ENCODE measurements around the gene CASK.
"Not testable (repeated sequence)": the region's sequence is repeated elsewhere in the genome, so short reads cannot be mapped to it uniquely, and the experiment has no call there.

Gene CASK

GRCh38 chrX:41688156-41688555 lies 235.2 kb downstream of the CASK start:
- DNase-seq = no peak

GRCh38 chrX:41686788-41687187 lies 236.6 kb downstream of the CASK start:
- DNase-seq = no peak

- DNase-seq = no peak
Measured at GRCh38 chrX:41684940-41685339, 238.4 kb downstream of the CASK start.

GRCh38 chrX:41684138-41684537 lies 239.2 kb downstream of the CASK start:
- no peak for DNase-seq

- DNase-seq = no peak
Measured at GRCh38 chrX:41677183-41678060, 245.9 kb downstream of the CASK start.

GRCh38 chrX:41676361-41676760 lies 247.0 kb downstream of the CASK start:
- not testable (repeated sequence) for DNase-seq

- no peak for DNase-seq
Measured at GRCh38 chrX:41672643-41673042, 250.7 kb downstream of the CASK start.

GRCh38 chrX:41671082-41671481 lies 252.3 kb downstream of the CASK start:
- DNase-seq = no peak

GRCh38 chrX:41670112-41670511 lies 253.2 kb downstream of the CASK start:
- no peak for DNase-seq

GRCh38 chrX:41667631-41668030 lies 255.7 kb downstream of the CASK start:
- no peak for DNase-seq

- DNase-seq = no peak
Measured at GRCh38 chrX:41666251-41666650, 257.1 kb downstream of the CASK start.

- DNase-seq = no peak
Measured at GRCh38 chrX:41665686-41666085, 257.7 kb downstream of the CASK start.

- no peak for DNase-seq
Measured at GRCh38 chrX:41664908-41665307, 258.4 kb downstream of the CASK start.

- no peak for DNase-seq
Measured at GRCh38 chrX:41664375-41664901, 258.9 kb downstream of the CASK start.

- no peak for DNase-seq
Measured at GRCh38 chrX:41661366-41662095, 261.8 kb downstream of the CASK start.

GRCh38 chrX:41655631-41656030 lies 267.7 kb downstream of the CASK start:
- DNase-seq = no peak

GRCh38 chrX:41655101-41655500 lies 268.3 kb downstream of the CASK start:
- no peak for DNase-seq

GRCh38 chrX:41653125-41653524 lies 270.2 kb downstream of the CASK start:
- DNase-seq = no peak

- DNase-seq = not testable (repeated sequence)
Measured at GRCh38 chrX:41646201-41646600, 277.2 kb downstream of the CASK start.

- no peak for DNase-seq
Measured at GRCh38 chrX:41634284-41634683, 289.1 kb downstream of the CASK start.

- DNase-seq = no peak
Measured at GRCh38 chrX:41630091-41630490, 293.3 kb downstream of the CASK start.

GRCh38 chrX:41629539-41629938 lies 293.8 kb downstream of the CASK start:
- DNase-seq = no peak

GRCh38 chrX:41621222-41621723 lies 302.1 kb downstream of the CASK start:
- DNase-seq = no peak

GRCh38 chrX:41619221-41619620 lies 304.1 kb downstream of the CASK start:
- DNase-seq = no peak
